Liver (tissue), 9 donors: ENCODE results near the gene FANCG. TPM values are rescaled to one million over a fixed set of nuclear protein-coding genes. Genes with fewer than 3 reads are reported as not detected.

ENCODE experiments used
- DNase-seq: peaks from one replicate; pipeline ENCODE4 v3.0.0-alpha.2; 2017; ENCODE audit warnings: low spot score
- H3K27ac ChIP-seq, 2 donors: one replicate each; pipeline ENCODE4 v1.7.0; 2013; ENCODE audit warnings: inconsistent platforms in 2 of 2, low read length in 2 of 2, control low read depth in 1 of 2, low read depth in 1 of 2, mild to moderate bottlenecking in 1 of 2
- H3K27me3 ChIP-seq, 4 donors: one replicate each; pipeline versions ENCODE4 v1.6.1 to v1.7.0; 2013; ENCODE audit warnings: low read length in 3 of 4, inconsistent platforms in 1 of 4, mild to moderate bottlenecking in 1 of 4, moderate library complexity in 1 of 4; ENCODE audit not compliant: control insufficient read depth in 4 of 4, insufficient read depth in 4 of 4
- H3K36me3 ChIP-seq, 4 donors: one replicate each; pipeline versions ENCODE4 v1.6.1 to v1.7.0; 2013; ENCODE audit warnings: low read length in 3 of 4, mild to moderate bottlenecking in 3 of 4, low read depth in 1 of 4, moderate library complexity in 1 of 4; ENCODE audit not compliant: control insufficient read depth in 4 of 4, insufficient read depth in 3 of 4
- H3K4me1 ChIP-seq, 4 donors: one replicate each; pipeline versions ENCODE4 v1.6.1 to v1.7.0; 2013; ENCODE audit warnings: low read length in 3 of 4, mild to moderate bottlenecking in 3 of 4, moderate library complexity in 1 of 4; ENCODE audit not compliant: control insufficient read depth in 4 of 4, insufficient read depth in 4 of 4
- H3K4me3 ChIP-seq, 3 donors: one replicate each; pipeline versions ENCODE4 v1.6.1 to v1.7.0; 2013; ENCODE audit warnings: low read length in 3 of 3, control low read depth in 1 of 3, low read depth in 1 of 3, mild to moderate bottlenecking in 1 of 3
- H3K9ac ChIP-seq, 2 donors: one replicate each; pipeline ENCODE4 v1.7.0; 2013; ENCODE audit warnings: low read length in 2 of 2, mild to moderate bottlenecking in 2 of 2, moderate library complexity in 2 of 2, control low read depth in 1 of 2, low read depth in 1 of 2
- H3K9me3 ChIP-seq, 4 donors: one replicate each; pipeline versions ENCODE4 v1.6.1 to v1.7.0; 2013; ENCODE audit warnings: low read length in 3 of 4; ENCODE audit not compliant: control insufficient read depth in 4 of 4
- CTCF ChIP-seq: fragments of 150-350 bp; IDR thresholded peaks from 2 replicates; pipeline ENCODE4 v1.5.1; 2017; ENCODE audit warnings: improper control_type of control experiment, low read depth, low read length; ENCODE audit not compliant: missing input control
- FOXA2 ChIP-seq: IDR thresholded peaks from 2 replicates; pipeline ENCODE4 v1.6.1; 2016; ENCODE audit warnings: antibody characterized with exemption
- GABPA ChIP-seq, 2 donors: IDR thresholded peaks in 1 of 2; conservative IDR thresholded peaks in 1 of 2; 2 replicates each; pipeline ENCODE4 v1.6.1; 2016; ENCODE audit warnings: antibody characterized with exemption in 2 of 2, mild to moderate bottlenecking in 1 of 2, moderate library complexity in 1 of 2
- HNF4A ChIP-seq, 2 donors: conservative IDR thresholded peaks; 2 replicates each; pipeline ENCODE4 v1.6.1; 2016; ENCODE audit warnings: antibody characterized with exemption in 2 of 2, mild to moderate bottlenecking in 2 of 2
- HNF4G ChIP-seq: IDR thresholded peaks from 2 replicates; pipeline ENCODE4 v1.6.1; 2016; ENCODE audit warnings: antibody characterized with exemption
- JUND ChIP-seq, 2 donors: IDR thresholded peaks; 2 replicates each; pipeline ENCODE4 v1.6.1; 2016; ENCODE audit warnings: antibody characterized with exemption in 2 of 2
- MAX ChIP-seq: IDR thresholded peaks from 2 replicates; pipeline ENCODE4 v1.6.1; 2016; ENCODE audit warnings: antibody characterized with exemption
- RAD21 ChIP-seq, 2 donors: IDR thresholded peaks; 2 replicates each; pipeline ENCODE4 v1.6.1; 2016; ENCODE audit warnings: antibody characterized with exemption in 2 of 2, mild to moderate bottlenecking in 2 of 2
- RXRA ChIP-seq, 2 donors: IDR thresholded peaks; 2 replicates each; pipeline ENCODE4 v1.6.1; 2017 to 2018; ENCODE audit warnings: antibody characterized with exemption in 2 of 2, mild to moderate bottlenecking in 1 of 2
- SP1 ChIP-seq: IDR thresholded peaks from 2 replicates; pipeline ENCODE4 v1.6.1; 2018; ENCODE audit warnings: antibody characterized with exemption, mild to moderate bottlenecking
- TAF1 ChIP-seq: conservative IDR thresholded peaks from 2 replicates; pipeline ENCODE4 v1.6.1; 2016; ENCODE audit warnings: antibody characterized with exemption, mild to moderate bottlenecking
- ZBTB33 ChIP-seq: IDR thresholded peaks from 2 replicates; pipeline ENCODE4 v1.6.1; 2016; ENCODE audit warnings: antibody characterized with exemption
- WGBS: extraction: QIAGEN DNeasy Blood & Tissue Kit; methylation state at CpG from one replicate; pipeline ENCODE4 v1.1.7; 2013; 5-methylcytosine and 5-hydroxymethylcytosine counted together
- polyA plus RNA-seq, 2 donors: library from polyadenylated mRNA; stranded (reverse) in 1 of 2; unstranded in 1 of 2; fragments of 200-250 nt in 1 of 2; fragments of >200 nt in 1 of 2; fragmentation: Nextera tagmentation in 1 of 2; extraction: Ambion mirVana in 1 of 2; gene quantifications; one replicate each; pipeline versions ENCODE4 v1.2.1 to v1.2.3, GENCODE V29; 2013 to 2015
- total RNA-seq, 2 donors: library from RNA; depleted of rRNA; stranded (reverse); fragments of >200 nt; gene quantifications; one replicate each; pipeline ENCODE4 v1.2.3, GENCODE V29; 2014
- donor health status: healthy.
- donor health status: healthy.
- donor health status: healthy.
- donor health status: healthy.
- donor health status: healthy.

Gene FANCG
- total and polyA plus RNA-seq, 4 donors, result 1.7 to 16.0 (median 4.0) TPM

GRCh38 chr9:35044071-35044470 lies 35.7 kb downstream of the FANCG start (continued):
- TF ChIP-seq CTCF, result no peak
- TF ChIP-seq HNF4G, result no peak
- no peak for TF ChIP-seq MAX
- TF ChIP-seq RXRA (IDR thresholded peaks at IDR 0.05), result no peak
- TF ChIP-seq RAD21 (IDR thresholded peaks at IDR 0.05), result no peak
- no peak for TF ChIP-seq SP1

GRCh38 chr9:35042891-35043545 lies 36.7 kb downstream of the FANCG start:
- peaks cover 0 to 4% (median 0%) of the 10 kb centered on the region in 4 donors for H3K4me1 ChIP-seq
- 95% methylated on average over 6 of the region's 6 CpGs for WGBS
- H3K9ac ChIP-seq, result no peak overlapping the region
- no peak overlapping the region for H3K4me3 ChIP-seq
- peaks cover 0 to 23% (median 16%) of the 10 kb centered on the region in 4 donors for H3K36me3 ChIP-seq
- H3K27ac ChIP-seq, result peak overlapping the region in 1 of 2 donors; percentile 3
- no peaks in the 10 kb centered on the region for H3K27me3 ChIP-seq
- DNase-seq, result no peak
- TF ChIP-seq CTCF (no peak), GABPA (IDR thresholded peaks at IDR 0.05 in 1 of 2, conservative IDR thresholded peaks at IDR 0.05 in 1 of 2) (no peak), SP1 (no peak), ZBTB33 (no peak)
- no peaks in the 10 kb centered on the region for H3K9me3 ChIP-seq

- DNase-seq, result no peak
- Histone ChIP-seq H3K9me3 (no peaks in the 10 kb centered on the region), H3K27me3 (no peaks in the 10 kb centered on the region), H3K27ac (peak overlapping the region in 1 of 2 donors; percentile 3), H3K4me1 (peaks cover 0 to 4% (median 0%) of the 10 kb centered on the region in 4 donors), H3K9ac (no peak overlapping the region), H3K36me3 (peaks cover 0 to 20% (median 13%) of the 10 kb centered on the region in 4 donors), H3K4me3 (no peak overlapping the region)
- 58% methylated on average over 3 of the region's 3 CpGs for WGBS
- no peak for TF ChIP-seq HNF4G
- TF ChIP-seq RXRA (IDR thresholded peaks at IDR 0.05), result peak; percentile 48 to 59
- peak in 1 of 2 donors; percentile 15 for TF ChIP-seq JUND (IDR thresholded peaks at IDR 0.05)
- TF ChIP-seq MAX, result no peak
- TF ChIP-seq RAD21 (IDR thresholded peaks at IDR 0.05), result peak in 1 of 2 donors; percentile 9
- peak; percentile 21 to 28 for TF ChIP-seq HNF4A (conservative IDR thresholded peaks at IDR 0.05)
- TF ChIP-seq ZBTB33, result no peak
- TF ChIP-seq TAF1, result no peak
- TF ChIP-seq FOXA2, result no peak
Observed at GRCh38 chr9:35042081-35042604, 37.6 kb downstream of the FANCG start.
